AG04449 (cell line): Measurements from ENCODE around the gene P2RX2.

Source experiments
- CTCF ChIA-PET: fragments of 350-600 bp; formaldehyde crosslinking; extraction: SDS; loops from one replicate; lab custom pipeline; 2021; ENCODE audit warnings: antibody characterized with exemption; lab: Yijun Ruan, JAX
- POLR2A ChIA-PET: fragments of 400-600, 350-600 bp; formaldehyde crosslinking; extraction: SDS; loops from one replicate; lab custom pipeline; 2020; ENCODE audit warnings: antibody characterized with exemption, inconsistent platforms; lab: Yijun Ruan, JAX
- DNase-seq: peaks from one replicate; pipeline ENCODE4 v3.0.0-alpha.2; 2010; ENCODE audit warnings: low read depth, low spot score
- H3K4me3 ChIP-seq: 2 replicates; pipeline ENCODE4 v1.5.1; 2011; ENCODE audit warnings: low read depth, mild to moderate bottlenecking, control low read depth, low read length
- TF ChIP-seq, protein P1 (sequence below): IDR thresholded peaks from one replicate; pipeline ENCODE4 v1.5.1; 2011; ENCODE audit warnings: mild to moderate bottlenecking, moderate library complexity, low read length, control low read depth, inconsistent platforms; ENCODE audit not compliant: insufficient read depth; ENCODE audit errors: missing control alignments

P2RX2 gene

DNA sequence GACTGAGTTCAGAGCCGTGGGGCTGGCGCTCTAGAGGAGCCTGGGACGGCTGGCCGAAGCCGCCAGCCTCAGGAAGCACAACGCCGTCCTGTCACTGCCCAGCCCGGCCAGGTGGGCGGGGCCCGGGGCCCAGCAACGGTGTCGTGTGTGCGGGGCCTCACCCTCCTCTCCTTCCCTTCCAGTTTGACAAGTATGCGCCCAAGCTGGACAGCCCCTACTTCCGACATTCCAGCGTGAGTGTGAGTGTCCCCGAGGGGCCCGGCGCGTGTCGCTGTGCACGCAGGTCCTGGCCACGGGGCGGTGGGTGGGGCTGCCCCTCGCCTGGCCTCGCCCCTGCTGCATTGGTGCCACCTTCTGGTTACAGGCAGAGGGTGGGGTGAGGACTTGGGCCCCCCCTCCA, 46.5 kb upstream of the P2RX2 start:
- ChIA-PET CTCF (no interaction called here), POLR2A (no interaction called here)
- DNase-seq, result no peak
- TF ChIP-seq, protein P1, sequence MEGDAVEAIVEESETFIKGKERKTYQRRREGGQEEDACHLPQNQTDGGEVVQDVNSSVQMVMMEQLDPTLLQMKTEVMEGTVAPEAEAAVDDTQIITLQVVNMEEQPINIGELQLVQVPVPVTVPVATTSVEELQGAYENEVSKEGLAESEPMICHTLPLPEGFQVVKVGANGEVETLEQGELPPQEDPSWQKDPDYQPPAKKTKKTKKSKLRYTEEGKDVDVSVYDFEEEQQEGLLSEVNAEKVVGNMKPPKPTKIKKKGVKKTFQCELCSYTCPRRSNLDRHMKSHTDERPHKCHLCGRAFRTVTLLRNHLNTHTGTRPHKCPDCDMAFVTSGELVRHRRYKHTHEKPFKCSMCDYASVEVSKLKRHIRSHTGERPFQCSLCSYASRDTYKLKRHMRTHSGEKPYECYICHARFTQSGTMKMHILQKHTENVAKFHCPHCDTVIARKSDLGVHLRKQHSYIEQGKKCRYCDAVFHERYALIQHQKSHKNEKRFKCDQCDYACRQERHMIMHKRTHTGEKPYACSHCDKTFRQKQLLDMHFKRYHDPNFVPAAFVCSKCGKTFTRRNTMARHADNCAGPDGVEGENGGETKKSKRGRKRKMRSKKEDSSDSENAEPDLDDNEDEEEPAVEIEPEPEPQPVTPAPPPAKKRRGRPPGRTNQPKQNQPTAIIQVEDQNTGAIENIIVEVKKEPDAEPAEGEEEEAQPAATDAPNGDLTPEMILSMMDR, result no peak
- H3K4me3 ChIP-seq, result no peak overlapping the region

DNA sequence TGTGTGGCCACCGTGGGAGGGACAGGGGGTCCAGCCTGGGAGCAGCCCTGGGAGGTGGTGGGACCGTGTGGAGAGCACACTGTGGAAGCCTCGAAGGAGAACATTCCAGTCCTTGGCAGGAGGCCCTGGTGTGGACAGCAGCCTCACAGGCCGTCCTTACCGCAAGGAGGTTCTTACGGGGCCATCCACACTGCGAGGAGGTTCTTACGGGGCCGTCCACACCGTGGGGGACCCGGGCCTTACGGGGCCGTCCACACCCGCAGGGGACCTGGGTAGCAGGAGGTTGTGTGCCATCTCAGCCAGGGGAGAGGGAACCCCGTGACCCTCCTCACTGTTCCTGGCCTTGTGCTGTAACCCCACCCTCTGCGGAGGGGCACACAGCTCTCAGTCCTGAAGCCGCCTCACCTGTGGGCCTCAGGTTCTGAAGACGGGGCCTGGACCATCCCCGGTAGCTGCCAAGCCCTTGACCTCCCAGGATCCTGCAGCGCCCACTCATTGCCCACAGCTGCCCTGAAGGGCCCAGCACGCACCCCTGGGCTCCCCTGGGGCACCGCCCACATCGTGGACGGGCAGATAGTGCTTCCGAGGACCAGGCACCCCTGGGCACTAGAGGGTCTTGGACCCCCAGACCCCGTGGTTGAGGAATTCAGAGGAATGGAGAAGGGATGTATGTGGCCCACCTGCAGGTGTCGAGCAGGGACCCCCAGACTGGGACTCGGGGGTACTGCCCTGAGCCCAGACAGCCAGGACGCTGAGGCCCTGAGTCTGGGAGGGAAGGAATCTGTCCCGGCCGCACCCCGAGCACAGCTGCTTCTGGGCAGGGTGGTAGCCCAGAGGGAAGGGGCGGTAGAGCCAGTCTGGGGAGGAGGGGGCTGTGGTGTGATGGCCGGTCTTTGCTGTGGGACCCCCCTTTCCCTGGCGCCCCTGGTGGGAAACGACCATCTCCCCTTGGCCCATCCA, 45.5 kb upstream of the P2RX2 start:
- ChIA-PET POLR2A (no interaction called here), CTCF (interaction anchor here (1.8 kb wide), 1 partner anchor 12 kb away, joined by 5 read pairs; no protein-coding TSS in a partner anchor)
- TF ChIP-seq, protein P1, result no peak
- DNase-seq, result no peak
- H3K4me3 ChIP-seq, result no peak overlapping the region

DNA sequence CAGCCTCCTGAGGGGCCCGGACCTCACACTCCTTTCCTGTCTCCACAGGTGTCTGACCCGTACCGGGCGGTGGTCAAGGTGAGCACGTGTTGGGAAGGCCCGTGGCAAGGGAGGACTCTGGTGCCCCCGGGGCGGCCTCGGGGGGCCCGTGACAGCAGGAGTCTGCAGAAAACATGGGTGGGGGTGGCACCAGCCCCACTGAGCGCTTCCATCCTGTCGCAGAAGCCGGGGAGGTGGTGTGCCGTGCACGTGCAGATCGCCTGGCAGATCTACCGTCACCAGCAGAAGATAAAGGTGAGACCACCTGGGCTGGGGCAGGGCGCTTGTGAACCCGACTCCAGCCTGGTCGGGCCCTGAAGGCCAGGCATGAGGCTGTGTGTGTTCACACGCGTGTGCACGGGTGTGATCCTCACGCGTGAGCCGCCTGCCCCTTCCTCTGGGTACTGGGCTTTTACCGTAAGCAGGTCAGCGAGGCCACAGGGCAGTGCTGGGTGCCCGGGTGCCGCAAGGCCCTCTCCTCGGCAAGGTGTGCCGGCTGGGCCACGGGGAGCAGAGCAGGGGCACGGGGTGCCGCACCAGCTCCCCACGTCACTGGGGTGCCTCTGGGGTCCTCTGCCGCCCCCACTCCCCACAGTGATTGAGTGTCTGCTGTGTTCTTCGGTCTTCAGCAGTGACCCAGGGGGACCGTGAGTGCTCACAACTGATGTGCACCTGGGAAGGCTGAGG, 44.1 kb upstream of the P2RX2 start:
- H3K4me3 ChIP-seq, result no peak overlapping the region
- ChIA-PET CTCF (interaction anchor here (1.8 kb wide), 1 partner anchor 13 kb away, joined by 5 read pairs; no protein-coding TSS in a partner anchor), POLR2A (no interaction called here)
- DNase-seq, result no peak
- TF ChIP-seq, protein P1, result no peak

DNA sequence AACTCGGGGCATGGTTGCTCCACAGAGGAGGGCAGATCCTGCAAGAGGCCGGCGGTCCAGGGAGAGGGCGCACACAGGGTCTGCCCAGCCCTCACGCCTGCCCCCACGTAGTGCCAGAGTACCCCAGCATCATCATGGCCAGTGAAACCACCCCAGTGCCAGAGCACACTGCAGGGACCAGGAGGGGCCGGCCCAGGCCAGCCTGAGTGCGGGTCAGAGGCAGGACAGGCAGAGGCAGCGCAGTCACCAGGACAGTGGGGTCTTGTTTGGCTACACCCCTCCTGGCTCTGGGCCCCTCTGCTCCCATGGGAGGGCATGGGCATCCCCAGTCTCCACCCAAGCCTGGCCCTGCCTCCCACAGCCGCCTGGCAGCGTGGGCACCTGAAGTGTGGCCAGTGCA, 42.9 kb upstream of the P2RX2 start:
- DNase-seq, result no peak
- CTCF ChIA-PET, result no interaction called here

DNA sequence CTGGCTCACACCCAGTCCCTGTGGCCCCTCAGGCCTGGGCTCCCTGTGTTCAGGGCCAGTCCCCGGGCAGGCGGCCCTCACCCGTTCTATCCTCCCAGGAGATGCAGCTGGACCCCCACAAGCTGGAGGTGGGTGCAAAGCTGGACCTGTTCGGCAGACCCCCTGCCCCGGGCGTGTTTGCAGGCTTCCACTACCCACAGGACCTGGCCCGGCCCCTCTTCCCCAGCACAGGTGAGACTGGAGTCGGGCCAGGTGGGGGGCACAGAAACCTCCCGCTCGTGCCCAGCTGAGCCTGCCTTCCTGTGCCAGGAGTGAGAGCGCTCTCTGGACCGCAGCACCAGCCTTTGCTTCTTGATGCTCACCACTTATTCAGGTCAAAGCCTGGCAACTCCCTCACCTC, 41.9 kb upstream of the P2RX2 start:
- TF ChIP-seq, protein P1, result no peak
- ChIA-PET POLR2A (no interaction called here), CTCF (interaction anchor here (1.0 kb wide), 1 partner anchor 162 kb away, joined by 3 read pairs; no protein-coding TSS in a partner anchor)
- no peak overlapping the region for H3K4me3 ChIP-seq
- DNase-seq, result no peak

More for the DNA sequence above, 42.9 kb upstream of the P2RX2 start:
- TF ChIP-seq, protein P1, result no peak
- H3K4me3 ChIP-seq, result no peak overlapping the region
- POLR2A ChIA-PET, result no interaction called here
